ENCODE measurements around the gene ERGIC1.

ERGIC1 gene

DNA sequence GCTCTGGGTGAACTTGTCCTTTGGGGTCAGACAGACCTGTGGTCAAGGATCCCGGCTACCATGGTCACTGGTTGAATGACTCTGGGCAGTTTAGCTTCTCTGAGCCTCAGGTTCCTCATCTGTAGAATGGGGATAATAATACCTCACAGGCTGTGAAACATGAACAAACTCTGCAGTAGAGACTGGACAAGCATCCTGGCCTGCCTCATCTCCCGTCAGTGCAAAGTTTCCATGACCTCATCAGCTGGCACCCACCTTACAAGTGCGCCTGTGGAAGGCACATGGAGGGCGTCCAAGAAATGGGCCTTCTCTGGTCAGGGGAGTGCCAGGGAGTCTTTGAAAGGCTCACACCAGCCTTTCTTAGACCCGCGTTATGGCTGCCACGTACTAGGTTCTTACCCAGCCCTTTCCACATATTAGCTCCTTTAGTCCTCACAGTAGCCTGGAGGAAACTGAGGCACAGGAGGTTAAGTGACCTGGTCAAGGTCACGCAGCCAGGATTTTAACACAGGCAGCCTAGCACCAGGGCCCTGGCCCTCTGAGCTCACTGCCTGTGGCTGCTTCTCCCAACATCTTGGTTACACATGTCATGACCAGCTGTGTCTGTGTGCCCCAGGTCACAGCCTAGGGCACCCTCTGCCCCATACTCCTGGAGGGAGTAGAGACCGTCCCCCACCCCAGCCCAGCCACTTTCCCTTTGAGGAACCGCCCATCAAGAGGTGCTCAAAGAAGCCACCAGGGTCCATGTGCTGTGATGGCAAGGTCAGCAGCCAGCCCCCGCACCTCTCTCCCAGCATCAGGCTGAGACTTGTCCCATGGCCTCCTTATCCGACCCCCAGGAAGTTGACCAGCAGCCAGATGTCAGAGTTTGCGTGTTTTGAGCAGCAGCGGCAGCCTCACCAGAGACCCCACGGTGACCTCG is 85.7 kb downstream of the ERGIC1 start:
- TF ChIP-seq, protein P1, sequence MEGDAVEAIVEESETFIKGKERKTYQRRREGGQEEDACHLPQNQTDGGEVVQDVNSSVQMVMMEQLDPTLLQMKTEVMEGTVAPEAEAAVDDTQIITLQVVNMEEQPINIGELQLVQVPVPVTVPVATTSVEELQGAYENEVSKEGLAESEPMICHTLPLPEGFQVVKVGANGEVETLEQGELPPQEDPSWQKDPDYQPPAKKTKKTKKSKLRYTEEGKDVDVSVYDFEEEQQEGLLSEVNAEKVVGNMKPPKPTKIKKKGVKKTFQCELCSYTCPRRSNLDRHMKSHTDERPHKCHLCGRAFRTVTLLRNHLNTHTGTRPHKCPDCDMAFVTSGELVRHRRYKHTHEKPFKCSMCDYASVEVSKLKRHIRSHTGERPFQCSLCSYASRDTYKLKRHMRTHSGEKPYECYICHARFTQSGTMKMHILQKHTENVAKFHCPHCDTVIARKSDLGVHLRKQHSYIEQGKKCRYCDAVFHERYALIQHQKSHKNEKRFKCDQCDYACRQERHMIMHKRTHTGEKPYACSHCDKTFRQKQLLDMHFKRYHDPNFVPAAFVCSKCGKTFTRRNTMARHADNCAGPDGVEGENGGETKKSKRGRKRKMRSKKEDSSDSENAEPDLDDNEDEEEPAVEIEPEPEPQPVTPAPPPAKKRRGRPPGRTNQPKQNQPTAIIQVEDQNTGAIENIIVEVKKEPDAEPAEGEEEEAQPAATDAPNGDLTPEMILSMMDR (IDR thresholded peaks at IDR 0.05), result no peak

DNA sequence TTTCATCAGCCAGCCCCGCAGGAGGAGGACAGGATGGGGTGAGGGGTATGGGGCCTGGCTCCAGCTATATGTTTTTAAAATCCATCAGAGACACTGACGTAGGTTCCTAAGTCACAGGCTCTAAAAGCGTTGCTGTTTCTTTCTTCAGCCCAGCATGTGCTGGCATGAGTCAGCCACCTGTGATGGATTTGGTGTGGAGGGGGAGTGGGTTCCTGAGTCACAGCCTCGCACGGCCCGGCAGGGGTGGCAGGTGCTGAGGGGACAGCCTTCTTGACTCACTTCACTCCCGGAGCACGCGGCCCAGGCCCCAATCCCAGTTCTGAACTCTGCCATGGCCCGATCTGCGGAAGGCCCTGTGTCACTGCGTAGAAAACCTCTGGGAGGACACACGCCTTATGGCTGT is 86.4 kb downstream of the ERGIC1 start:
- TF ChIP-seq, protein P1 (IDR thresholded peaks at IDR 0.05), result no peak

DNA sequence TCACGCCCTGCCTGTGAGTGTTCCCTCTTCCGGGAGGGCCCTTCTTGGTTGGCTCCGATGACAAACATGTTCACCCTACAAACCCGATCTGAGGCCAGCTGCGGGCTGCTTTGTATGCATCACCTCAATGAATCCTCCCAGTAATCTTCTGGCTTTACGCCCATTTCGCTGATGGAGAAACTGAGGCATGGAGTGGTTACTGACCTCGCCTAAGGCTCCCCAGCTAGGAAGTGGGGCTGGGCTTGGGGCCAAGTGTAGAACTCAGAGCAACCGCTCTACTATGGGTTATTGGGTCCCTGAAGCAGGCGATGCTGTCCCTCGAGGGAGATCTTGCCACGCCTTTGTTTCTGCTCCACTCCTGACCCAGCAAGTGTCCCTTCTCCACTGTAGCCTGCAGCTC is 86.9 kb downstream of the ERGIC1 start:
- TF ChIP-seq, protein P1 (IDR thresholded peaks at IDR 0.05), result no peak

DNA sequence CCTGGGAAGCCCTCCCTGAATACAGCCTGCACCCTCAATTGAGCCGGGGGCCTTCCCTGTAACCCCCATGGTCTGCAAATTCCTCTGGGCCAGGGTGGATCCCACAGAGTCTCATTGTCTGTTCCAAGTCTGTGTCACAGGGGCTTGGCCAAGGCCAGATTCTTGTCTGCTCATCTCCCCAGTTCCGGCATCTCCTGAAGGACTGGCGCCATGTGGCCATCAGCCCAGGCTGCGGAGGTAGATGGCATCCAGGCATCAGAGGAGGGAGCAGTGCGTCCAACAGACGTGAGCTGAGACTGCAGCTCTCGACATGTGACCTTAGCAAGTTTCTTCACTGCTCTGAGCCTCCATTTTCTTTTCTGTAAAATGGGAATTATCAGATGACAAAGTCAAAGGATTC is 87.9 kb downstream of the ERGIC1 start:
- TF ChIP-seq, protein P1 (IDR thresholded peaks at IDR 0.05), result no peak

DNA sequence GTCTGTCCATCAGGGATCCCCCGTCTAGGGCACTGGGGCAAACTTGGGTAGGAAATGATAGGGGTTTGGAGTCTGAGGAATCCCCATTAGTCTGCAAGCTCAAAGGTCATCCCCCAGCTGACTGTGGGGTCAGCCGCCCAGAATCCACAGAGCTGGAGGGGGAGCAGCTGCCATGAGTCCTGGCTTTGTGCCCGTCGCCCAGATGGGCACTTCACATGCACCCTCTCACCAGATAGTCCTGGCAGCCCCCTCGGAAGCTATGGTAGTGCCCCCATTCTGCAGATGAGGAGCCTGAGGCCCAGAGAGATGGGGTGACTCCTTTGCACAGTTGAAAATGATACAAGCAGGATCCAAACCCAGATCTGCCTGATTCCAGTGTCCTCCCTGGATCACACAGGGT is 89.5 kb downstream of the ERGIC1 start:
- TF ChIP-seq, protein P1 (IDR thresholded peaks at IDR 0.05), result no peak

DNA sequence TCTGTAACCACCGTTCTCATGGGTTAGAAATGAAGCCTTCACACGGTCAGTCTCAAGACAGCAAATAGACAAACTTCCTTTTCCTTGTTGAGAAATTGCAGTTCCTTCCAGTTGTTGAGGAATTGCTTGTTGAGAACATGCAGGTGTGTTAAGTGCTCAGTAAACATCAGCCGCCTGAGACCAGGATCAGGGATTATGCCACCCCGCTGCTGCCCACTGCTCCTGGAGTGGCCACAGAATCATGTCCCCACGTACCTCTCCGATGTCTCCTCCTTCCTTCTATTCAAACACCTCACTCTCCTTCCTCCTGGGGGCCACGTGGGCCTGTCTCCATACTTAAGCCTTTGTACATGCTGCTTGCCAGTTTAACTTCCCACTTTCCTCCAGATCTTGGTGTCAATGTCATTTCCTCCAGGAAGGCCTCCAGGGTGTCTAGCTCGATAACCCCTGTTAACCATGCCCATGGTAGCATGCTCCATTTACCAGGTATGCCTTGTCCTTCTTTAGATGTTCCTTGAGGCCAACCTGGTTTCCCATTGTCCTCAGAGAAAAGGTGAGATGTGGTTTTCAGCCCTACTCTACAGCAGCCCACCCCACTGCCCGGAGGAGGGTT is 91.4 kb downstream of the ERGIC1 start:
- TF ChIP-seq, protein P1 (IDR thresholded peaks at IDR 0.05), result no peak

DNA sequence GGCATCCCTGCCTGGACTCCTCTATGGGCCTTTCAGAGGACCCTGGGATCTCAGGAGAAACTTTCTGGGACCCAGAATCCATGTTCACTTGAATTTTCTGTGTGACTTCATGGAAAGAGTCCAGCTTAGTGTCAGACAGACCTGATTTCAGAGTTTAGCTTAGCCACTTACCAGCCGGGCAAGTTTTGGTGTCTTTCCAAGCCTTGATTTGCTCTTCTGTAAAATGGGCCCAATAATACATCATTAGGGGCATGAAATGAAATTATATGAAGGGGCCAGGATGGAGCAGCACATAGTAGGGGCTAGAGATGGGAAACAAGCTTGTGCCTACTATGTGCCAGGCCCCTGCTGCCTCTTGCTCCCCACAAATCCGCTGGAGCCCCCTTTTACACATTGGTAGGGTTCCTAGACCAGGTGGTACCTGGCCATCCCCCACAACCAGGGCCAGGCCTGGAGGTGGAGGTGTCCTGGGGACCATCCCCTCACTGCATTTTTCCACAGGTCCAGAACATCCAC is 92.0 kb downstream of the ERGIC1 start:
- TF ChIP-seq, protein P1 (IDR thresholded peaks at IDR 0.05), result no peak
